Measurements from ENCODE around the gene SMAD1.
A peak's percentile ranks its signal among the peaks of the same experiment; 100 is the strongest.

The SMAD1 gene

GRCh38 chr4:145481164-145481941 is at the start of gene SMAD1:
TSS of gene SMAD1 (plus strand) at chr4:145481853. CDS start at chr4:145514614, 32,761 bp downstream.
- Mint-ChIP-seq H3K4me1 (ENCODE audit: low read depth) (peaks cover 12% of the 10 kb centered on the region), H3K36me3 (peaks cover 2% of the 10 kb centered on the region), H3K4me3 (peak within 1 kb of the TSS; percentile 88), H3K27ac (peak within 1 kb of the TSS; percentile 89), H3K27me3 (peaks cover 33% of the 10 kb centered on the region), H3K9me3 (ENCODE audit: low read depth) (no peaks in the 10 kb centered on the region)

- H3K27ac Mint-ChIP-seq: no peak overlapping the region
- H3K36me3 Mint-ChIP-seq: no peaks in the 10 kb centered on the region
- no peaks in the 10 kb centered on the region for H3K4me1 Mint-ChIP-seq (ENCODE audit: low read depth)
- no peak overlapping the region for H3K4me3 Mint-ChIP-seq
- peaks cover 20% of the 10 kb centered on the region for H3K9me3 Mint-ChIP-seq (ENCODE audit: low read depth)
- peaks cover 23% of the 10 kb centered on the region for H3K27me3 Mint-ChIP-seq
Measured at GRCh38 chr4:145433684-145434083, 48.0 kb upstream of the SMAD1 start.

GRCh38 chr4:145435646-145436045 is 46.0 kb upstream of the SMAD1 start:
- Mint-ChIP-seq H3K27ac (no peak overlapping the region), H3K9me3 (ENCODE audit: low read depth) (peaks cover 20% of the 10 kb centered on the region), H3K36me3 (no peaks in the 10 kb centered on the region), H3K4me1 (ENCODE audit: low read depth) (no peaks in the 10 kb centered on the region), H3K4me3 (no peak overlapping the region), H3K27me3 (peaks cover 22% of the 10 kb centered on the region)

GRCh38 chr4:145436114-145436513 is 45.5 kb upstream of the SMAD1 start:
- Mint-ChIP-seq H3K4me1 (ENCODE audit: low read depth) (no peaks in the 10 kb centered on the region), H3K27ac (no peak overlapping the region), H3K36me3 (no peaks in the 10 kb centered on the region), H3K4me3 (no peak overlapping the region), H3K9me3 (ENCODE audit: low read depth) (peaks cover 20% of the 10 kb centered on the region), H3K27me3 (peaks cover 22% of the 10 kb centered on the region)

GRCh38 chr4:145436796-145437195 is 44.9 kb upstream of the SMAD1 start:
- Mint-ChIP-seq H3K27ac (no peak overlapping the region), H3K4me1 (ENCODE audit: low read depth) (no peaks in the 10 kb centered on the region), H3K9me3 (ENCODE audit: low read depth) (peaks cover 20% of the 10 kb centered on the region), H3K4me3 (no peak overlapping the region), H3K36me3 (no peaks in the 10 kb centered on the region), H3K27me3 (peaks cover 27% of the 10 kb centered on the region)

- no peak overlapping the region for H3K4me3 Mint-ChIP-seq
- no peaks in the 10 kb centered on the region for H3K36me3 Mint-ChIP-seq
- no peak overlapping the region for H3K27ac Mint-ChIP-seq
- peaks cover 29% of the 10 kb centered on the region for H3K27me3 Mint-ChIP-seq
- peaks cover 19% of the 10 kb centered on the region for H3K9me3 Mint-ChIP-seq (ENCODE audit: low read depth)
- no peaks in the 10 kb centered on the region for H3K4me1 Mint-ChIP-seq (ENCODE audit: low read depth)
Measured at GRCh38 chr4:145437466-145437865, 44.2 kb upstream of the SMAD1 start.

- Mint-ChIP-seq H3K36me3 (no peaks in the 10 kb centered on the region), H3K27me3 (peaks cover 23% of the 10 kb centered on the region), H3K9me3 (ENCODE audit: low read depth) (peaks cover 12% of the 10 kb centered on the region), H3K4me3 (no peak overlapping the region), H3K27ac (no peak overlapping the region), H3K4me1 (ENCODE audit: low read depth) (no peaks in the 10 kb centered on the region)
Measured at GRCh38 chr4:145438298-145438697, 43.4 kb upstream of the SMAD1 start.

- Mint-ChIP-seq H3K36me3 (no peaks in the 10 kb centered on the region), H3K9me3 (ENCODE audit: low read depth) (no peaks in the 10 kb centered on the region), H3K27me3 (peaks cover 23% of the 10 kb centered on the region), H3K4me3 (no peak overlapping the region), H3K27ac (no peak overlapping the region), H3K4me1 (ENCODE audit: low read depth) (no peaks in the 10 kb centered on the region)
Measured at GRCh38 chr4:145440292-145441007, 41.2 kb upstream of the SMAD1 start.

- no peaks in the 10 kb centered on the region for H3K9me3 Mint-ChIP-seq (ENCODE audit: low read depth)
- H3K4me1 Mint-ChIP-seq (ENCODE audit: low read depth): no peaks in the 10 kb centered on the region
- no peak overlapping the region for H3K27ac Mint-ChIP-seq
- H3K27me3 Mint-ChIP-seq: peaks cover 9% of the 10 kb centered on the region
- H3K36me3 Mint-ChIP-seq: no peaks in the 10 kb centered on the region
- H3K4me3 Mint-ChIP-seq: no peak overlapping the region
Measured at GRCh38 chr4:145446184-145446583, 35.5 kb upstream of the SMAD1 start.

- no peaks in the 10 kb centered on the region for H3K36me3 Mint-ChIP-seq
- H3K4me3 Mint-ChIP-seq: no peak overlapping the region
- H3K27me3 Mint-ChIP-seq: peaks cover 3% of the 10 kb centered on the region
- H3K9me3 Mint-ChIP-seq (ENCODE audit: low read depth): no peaks in the 10 kb centered on the region
- no peaks in the 10 kb centered on the region for H3K4me1 Mint-ChIP-seq (ENCODE audit: low read depth)
- H3K27ac Mint-ChIP-seq: no peak overlapping the region
Measured at GRCh38 chr4:145451895-145452294, 29.8 kb upstream of the SMAD1 start.

GRCh38 chr4:145452447-145453162 is 29.0 kb upstream of the SMAD1 start:
- H3K9me3 Mint-ChIP-seq (ENCODE audit: low read depth): no peaks in the 10 kb centered on the region
- H3K36me3 Mint-ChIP-seq: no peaks in the 10 kb centered on the region
- no peak overlapping the region for H3K4me3 Mint-ChIP-seq
- no peaks in the 10 kb centered on the region for H3K4me1 Mint-ChIP-seq (ENCODE audit: low read depth)
- H3K27ac Mint-ChIP-seq: no peak overlapping the region
- peaks cover 3% of the 10 kb centered on the region for H3K27me3 Mint-ChIP-seq

- no peak overlapping the region for H3K4me3 Mint-ChIP-seq
- no peaks in the 10 kb centered on the region for H3K36me3 Mint-ChIP-seq
- no peaks in the 10 kb centered on the region for H3K9me3 Mint-ChIP-seq (ENCODE audit: low read depth)
- H3K27me3 Mint-ChIP-seq: peaks cover 3% of the 10 kb centered on the region
- H3K4me1 Mint-ChIP-seq (ENCODE audit: low read depth): no peaks in the 10 kb centered on the region
- no peak overlapping the region for H3K27ac Mint-ChIP-seq
Measured at GRCh38 chr4:145453163-145453520, 28.5 kb upstream of the SMAD1 start.

- H3K4me1 Mint-ChIP-seq (ENCODE audit: low read depth): no peaks in the 10 kb centered on the region
- no peak overlapping the region for H3K27ac Mint-ChIP-seq
- H3K9me3 Mint-ChIP-seq (ENCODE audit: low read depth): peaks cover 6% of the 10 kb centered on the region
- no peak overlapping the region for H3K4me3 Mint-ChIP-seq
- peaks cover 7% of the 10 kb centered on the region for H3K27me3 Mint-ChIP-seq
- peaks cover 2% of the 10 kb centered on the region for H3K36me3 Mint-ChIP-seq
Measured at GRCh38 chr4:145473203-145473602, 8.4 kb upstream of the SMAD1 start.

- Mint-ChIP-seq H3K4me1 (ENCODE audit: low read depth) (peaks cover 12% of the 10 kb centered on the region), H3K9me3 (ENCODE audit: low read depth) (no peaks in the 10 kb centered on the region), H3K27me3 (peaks cover 30% of the 10 kb centered on the region), H3K36me3 (peaks cover 2% of the 10 kb centered on the region), H3K27ac (no peak overlapping the region), H3K4me3 (peak overlapping the region; percentile 88)
Measured at GRCh38 chr4:145480257-145480656, 1.4 kb upstream of the SMAD1 start.

- Mint-ChIP-seq H3K36me3 (peaks cover 2% of the 10 kb centered on the region), H3K9me3 (ENCODE audit: low read depth) (no peaks in the 10 kb centered on the region), H3K4me3 (no peak overlapping the region), H3K27me3 (peaks cover 31% of the 10 kb centered on the region), H3K4me1 (ENCODE audit: low read depth) (peaks cover 13% of the 10 kb centered on the region), H3K27ac (no peak overlapping the region)
Measured at GRCh38 chr4:145481942-145482208, 222 bp downstream of the SMAD1 start.

Measured in activated naive CD8-positive, alpha-beta T cell (primary cell).